SH-SY5Y (cell line): Measurements from ENCODE around the gene APOM.

Experiments
- GATA2 ChIP-seq: IDR thresholded peaks from 2 replicates; pipeline ENCODE4 v1.6.1; 2011; ENCODE audit warnings: mild to moderate bottlenecking, low read depth, low read length
- GATA3 ChIP-seq: IDR thresholded peaks from 2 replicates; pipeline ENCODE4 v1.6.1; 2011; ENCODE audit warnings: low read depth, mild to moderate bottlenecking, low read length, moderate library complexity

DNA sequence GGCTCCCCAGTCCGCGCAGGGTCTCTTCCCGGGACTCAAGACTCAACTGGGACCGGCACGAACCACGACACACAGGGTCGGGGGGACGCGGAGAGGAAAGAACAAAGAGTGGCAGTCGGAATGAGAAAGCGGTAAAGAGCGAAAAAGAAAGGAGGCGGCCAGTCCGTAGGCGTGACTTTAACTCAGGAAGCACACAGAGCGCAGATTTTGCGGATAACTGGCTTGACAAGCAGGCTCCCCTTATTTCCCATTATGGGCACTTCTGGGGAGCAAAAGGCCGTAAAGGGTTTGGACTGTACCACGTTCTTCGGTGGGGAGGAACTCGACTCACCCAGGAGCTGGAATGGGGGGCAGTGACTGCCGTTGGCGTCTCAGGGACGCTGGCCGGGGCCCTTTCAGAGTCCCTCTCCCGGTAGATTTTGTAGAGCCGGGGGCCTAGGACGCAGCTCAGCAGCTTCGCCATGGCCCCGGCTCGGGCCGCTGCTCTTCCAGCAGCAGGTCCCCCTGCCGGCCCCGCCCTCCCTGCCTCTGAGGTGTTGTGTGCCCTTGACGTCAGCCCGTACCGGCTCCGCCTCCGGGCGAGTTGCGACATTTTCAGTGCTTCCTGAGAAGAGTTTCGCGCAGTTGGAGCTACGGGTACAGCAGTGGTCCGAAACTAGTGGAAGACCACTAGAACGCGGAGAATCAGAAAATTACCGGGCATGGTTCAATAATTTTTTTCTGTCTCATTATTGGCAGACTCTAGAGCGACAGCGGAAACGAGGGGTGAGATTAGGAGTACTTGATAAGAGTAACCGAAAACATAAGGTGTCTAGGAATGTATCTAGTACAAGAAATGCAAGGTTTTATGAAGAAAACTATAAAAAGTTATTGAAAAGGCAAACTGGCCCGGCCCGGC lies 47.4 kb downstream of the APOM start, which contains the start of gene ABHD16A:
- TF ChIP-seq GATA3 (no peak), GATA2 (peak; percentile 34; the same call in 1 of the 2 replicates)
